ENCODE results near the gene SRSF11. TPM values are rescaled to one million over a fixed set of nuclear protein-coding genes. Genes with fewer than 3 reads are reported as not detected.

Gene SRSF11
- total and polyA plus RNA-seq, 8 donors = 42.8 to 436 (median 265) TPM

GRCh38 chr1:70196333-70196732, 24.8 kb upstream of the SRSF11 start:
- no peak for DNase-seq
- Histone ChIP-seq H3K4me3 (no peak overlapping the region), H3K27ac (no peak overlapping the region), H3K9me3 (no peaks in the 10 kb centered on the region), H3K27me3 (no peaks in the 10 kb centered on the region), H3K4me1 (no peaks in the 10 kb centered on the region), H3K36me3 (peaks cover 0 to 6% (median 0%) of the 10 kb centered on the region in 4 donors)
- intact Hi-C loops (cut with DNase I; ENCODE audit: low total_unique reads) = no loop called here
- TF ChIP-seq EP300 (IDR thresholded peaks at IDR 0.05) (no peak), POLR2AphosphoS5 (IDR thresholded peaks at IDR 0.05) (no peak), POLR2A (IDR thresholded peaks at IDR 0.05) (no peak)
- TF ChIP-seq, protein P1, sequence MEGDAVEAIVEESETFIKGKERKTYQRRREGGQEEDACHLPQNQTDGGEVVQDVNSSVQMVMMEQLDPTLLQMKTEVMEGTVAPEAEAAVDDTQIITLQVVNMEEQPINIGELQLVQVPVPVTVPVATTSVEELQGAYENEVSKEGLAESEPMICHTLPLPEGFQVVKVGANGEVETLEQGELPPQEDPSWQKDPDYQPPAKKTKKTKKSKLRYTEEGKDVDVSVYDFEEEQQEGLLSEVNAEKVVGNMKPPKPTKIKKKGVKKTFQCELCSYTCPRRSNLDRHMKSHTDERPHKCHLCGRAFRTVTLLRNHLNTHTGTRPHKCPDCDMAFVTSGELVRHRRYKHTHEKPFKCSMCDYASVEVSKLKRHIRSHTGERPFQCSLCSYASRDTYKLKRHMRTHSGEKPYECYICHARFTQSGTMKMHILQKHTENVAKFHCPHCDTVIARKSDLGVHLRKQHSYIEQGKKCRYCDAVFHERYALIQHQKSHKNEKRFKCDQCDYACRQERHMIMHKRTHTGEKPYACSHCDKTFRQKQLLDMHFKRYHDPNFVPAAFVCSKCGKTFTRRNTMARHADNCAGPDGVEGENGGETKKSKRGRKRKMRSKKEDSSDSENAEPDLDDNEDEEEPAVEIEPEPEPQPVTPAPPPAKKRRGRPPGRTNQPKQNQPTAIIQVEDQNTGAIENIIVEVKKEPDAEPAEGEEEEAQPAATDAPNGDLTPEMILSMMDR (IDR thresholded peaks at IDR 0.05) = no peak
- 88 to 94% (median 93%) methylated on average over 3 of the region's 3 CpGs for WGBS, 5 donors

- 95 to 100% (median 96%) methylated on average over 4 of the region's 4 CpGs for WGBS, 5 donors
- Histone ChIP-seq H3K4me3 (no peak overlapping the region), H3K27me3 (no peaks in the 10 kb centered on the region), H3K36me3 (peaks cover 0 to 6% (median 0%) of the 10 kb centered on the region in 4 donors), H3K4me1 (peaks cover 4 to 34% (median 20%) of the 10 kb centered on the region in 4 donors), H3K9me3 (no peaks in the 10 kb centered on the region), H3K27ac (no peak overlapping the region)
- intact Hi-C loops (cut with DNase I; ENCODE audit: low total_unique reads) = no loop called here
- DNase-seq = no peak
- TF ChIP-seq, protein P1 (IDR thresholded peaks at IDR 0.05) = no peak
- TF ChIP-seq EP300 (IDR thresholded peaks at IDR 0.05) (no peak), POLR2AphosphoS5 (IDR thresholded peaks at IDR 0.05) (no peak), POLR2A (IDR thresholded peaks at IDR 0.05) (no peak)
Observed at GRCh38 chr1:70200065-70200464, 21.1 kb upstream of the SRSF11 start.

DNA sequence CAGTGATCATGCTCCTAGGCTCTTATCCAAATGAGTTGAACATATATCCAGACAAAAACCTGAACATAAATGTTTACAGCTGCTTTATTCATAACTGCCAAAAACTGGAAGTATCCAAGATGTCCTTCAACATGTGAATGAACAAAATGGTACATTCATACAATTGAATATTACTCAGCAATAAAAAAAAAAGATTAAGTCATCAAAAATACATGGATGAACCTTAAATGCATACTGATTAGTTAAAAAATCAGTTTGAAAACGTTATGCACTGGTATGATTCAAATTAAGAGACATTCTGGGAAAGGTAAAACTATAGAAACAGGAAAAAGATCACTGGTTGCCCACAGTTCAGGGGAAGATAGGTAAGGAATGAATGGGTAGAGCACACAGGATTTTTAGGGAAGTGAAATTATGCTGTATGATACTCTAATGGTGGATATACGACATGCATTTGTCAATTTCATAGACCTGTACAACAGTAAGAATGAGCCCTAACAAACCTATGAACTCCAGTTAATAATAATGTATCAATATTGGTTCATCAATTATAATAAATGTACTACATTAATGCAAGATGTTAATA, 18.9 kb upstream of the SRSF11 start:
- WGBS, 5 donors = 56 to 67% (median 64%) methylated on average over 2 of the region's 2 CpGs
- DNase-seq = no peak

DNA sequence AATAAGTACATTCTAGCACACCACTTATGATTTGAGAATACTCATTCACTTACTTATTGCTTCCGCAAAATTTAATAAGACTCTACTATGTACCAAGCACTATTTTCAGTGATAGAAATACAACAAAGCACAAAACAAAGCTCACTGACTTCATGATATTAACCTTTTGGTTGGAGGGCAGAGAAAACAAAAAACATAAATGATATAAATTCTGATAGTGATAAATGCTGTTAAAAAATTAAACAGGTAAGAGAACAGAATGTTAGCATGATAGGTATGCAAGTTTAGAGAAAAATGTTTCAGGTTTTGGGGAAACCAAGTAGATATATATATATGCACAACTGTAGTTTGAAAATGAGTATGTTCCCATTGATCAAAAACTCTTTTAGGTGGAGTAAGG, 17.0 kb upstream of the SRSF11 start:
- Histone ChIP-seq H3K4me1 (peaks cover 27 to 65% (median 48%) of the 10 kb centered on the region in 4 donors), H3K27ac (no peak overlapping the region), H3K27me3 (no peaks in the 10 kb centered on the region), H3K9me3 (no peaks in the 10 kb centered on the region), H3K4me3 (peak overlapping the region in 2 of 4 donors; percentile 75 to 93), H3K36me3 (peaks cover 4 to 14% (median 6%) of the 10 kb centered on the region in 4 donors)
- DNase-seq = no peak
- TF ChIP-seq, protein P1 (IDR thresholded peaks at IDR 0.05) = no peak
- TF ChIP-seq POLR2A (IDR thresholded peaks at IDR 0.05) (no peak), EP300 (IDR thresholded peaks at IDR 0.05) (no peak), POLR2AphosphoS5 (IDR thresholded peaks at IDR 0.05) (no peak)
- intact Hi-C loops (cut with DNase I; ENCODE audit: low total_unique reads) = no loop called here
- WGBS, 5 donors = 91 to 97% (median 94%) methylated on average over 1 of the region's 1 CpG

More for the DNA sequence above, 18.9 kb upstream of the SRSF11 start:
- H3K27me3 ChIP-seq = no peaks in the 10 kb centered on the region
- no peak overlapping the region for H3K4me3 ChIP-seq
- H3K4me1 ChIP-seq = peaks cover 15 to 46% (median 34%) of the 10 kb centered on the region in 4 donors
- TF ChIP-seq, protein P1 (IDR thresholded peaks at IDR 0.05) = no peak
- TF ChIP-seq EP300 (IDR thresholded peaks at IDR 0.05) = no peak
- no peak for TF ChIP-seq POLR2AphosphoS5 (IDR thresholded peaks at IDR 0.05)
- no peak for TF ChIP-seq POLR2A (IDR thresholded peaks at IDR 0.05)
- intact Hi-C loops (cut with DNase I; ENCODE audit: low total_unique reads) = no loop called here
- H3K36me3 ChIP-seq = peaks cover 0 to 6% (median 0%) of the 10 kb centered on the region in 4 donors
- no peak overlapping the region for H3K27ac ChIP-seq
- H3K9me3 ChIP-seq = no peaks in the 10 kb centered on the region

Measured in stomach (tissue), 9 donors.